ENCODE results near the gene OGT. TPM values are rescaled to one million over a fixed set of nuclear protein-coding genes. Genes with fewer than 3 reads are reported as not detected.

The OGT gene
- total RNA-seq, 2 experiments from 2014 or later = 354 to 358 TPM

- peak overlapping the region; percentile 98 for H3K4me3 Mint-ChIP-seq
- ChIA-PET POLR2A (interaction anchor here (0.9 to 6.3 kb wide), 6 partner anchors 9 to 257 kb away, joined by 3 to 127 read pairs (median 4); partner anchors contain the start of genes CXCR3 and OGT), CTCF (no interaction called here)
- TF ChIP-seq CTCF (IDR thresholded peaks at IDR 0.05) = no peak
- ATAC-seq = no peak
- no peaks in the 10 kb centered on the region for H3K9me3 Mint-ChIP-seq
- H3K27me3 Mint-ChIP-seq = no peaks in the 10 kb centered on the region
- H3K4me1 Mint-ChIP-seq (ENCODE audit: low read depth) = peaks cover 56% of the 10 kb centered on the region
- no peak for DNase-seq
- intact Hi-C loops (cut with micrococcal nuclease) = loop anchor here (5.0 kb wide), 1 partner anchor 75 kb away; the partner anchor contains the start of gene CXCR3
- H3K36me3 Mint-ChIP-seq (ENCODE audit: low read depth) = peaks cover 84% of the 10 kb centered on the region
- peak overlapping the region; percentile 89 for H3K27ac Mint-ChIP-seq
These were observed 9.5 kb downstream of the OGT start for GRCh38 chrX:71542411-71542810.

DNA sequence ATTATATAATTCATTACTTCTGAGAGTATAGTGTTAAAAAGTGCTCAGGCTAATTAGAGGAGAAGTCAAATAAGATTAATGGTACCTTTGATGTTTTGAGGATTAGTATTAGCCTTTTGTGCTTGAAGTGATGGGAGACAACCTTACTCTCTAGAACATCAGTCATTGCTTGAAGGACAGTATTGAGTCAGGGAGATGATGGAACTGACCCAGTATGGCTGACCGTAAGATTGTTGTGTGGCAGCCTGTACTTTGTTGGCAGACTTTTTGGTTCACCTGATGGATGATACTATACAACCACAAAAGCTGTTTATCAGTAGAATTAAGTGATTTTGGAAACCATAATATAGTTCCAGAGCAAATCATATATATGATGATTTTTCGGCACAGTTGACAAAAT lies 9.9 kb downstream of the OGT start:
- POLR2A ChIA-PET = interaction anchor here (0.9 to 6.3 kb wide), 6 partner anchors 10 to 257 kb away, joined by 3 to 127 read pairs (median 3); partner anchors contain the start of genes CXCR3 and OGT

DNA sequence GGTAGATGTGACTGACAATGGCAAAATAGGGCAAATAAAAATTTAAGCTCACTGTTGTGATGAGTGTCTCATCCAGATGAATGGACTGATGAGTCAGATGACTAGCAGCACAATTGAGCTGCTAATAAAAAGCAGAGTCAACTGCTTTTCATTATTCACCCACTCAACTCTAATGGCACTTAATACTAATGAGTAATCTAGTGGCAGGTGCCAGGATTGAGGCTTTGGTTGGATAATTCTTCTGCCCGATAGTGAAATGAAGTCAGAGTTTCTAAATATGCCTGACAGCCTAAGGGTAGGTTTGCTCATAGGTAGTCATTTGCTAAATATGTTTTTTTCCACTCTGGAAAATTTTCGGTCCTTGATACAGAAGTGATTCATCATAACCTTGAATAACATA lies 10.4 kb downstream of the OGT start:
- peak overlapping the region; percentile 89 for H3K27ac Mint-ChIP-seq
- CTCF ChIA-PET = interaction anchor here (0.9 to 3.4 kb wide), 3 partner anchors 10 to 14 kb away, joined by 3 to 13 read pairs (median 4); partner anchors contain the start of gene OGT
- H3K27me3 Mint-ChIP-seq = no peaks in the 10 kb centered on the region
- peaks cover 86% of the 10 kb centered on the region for H3K36me3 Mint-ChIP-seq (ENCODE audit: low read depth)
- peak overlapping the region; percentile 98 for H3K4me3 Mint-ChIP-seq
- ATAC-seq (peak; percentile 48), DNase-seq (no peak)
- no peaks in the 10 kb centered on the region for H3K9me3 Mint-ChIP-seq
- POLR2A ChIA-PET = interaction anchor here (0.7 to 6.3 kb wide), 8 partner anchors 10 to 75 kb away, joined by 3 to 127 read pairs (median 3); partner anchors contain the start of genes CXCR3 and OGT
- H3K4me1 Mint-ChIP-seq (ENCODE audit: low read depth) = peaks cover 62% of the 10 kb centered on the region
- no peak for TF ChIP-seq CTCF (IDR thresholded peaks at IDR 0.05)
- intact Hi-C loops (cut with micrococcal nuclease) = loop anchor here (5.0 kb wide), 1 partner anchor 74 kb away; the partner anchor contains the start of gene CXCR3

More for the DNA sequence above, 9.9 kb downstream of the OGT start:
- CTCF ChIA-PET = interaction anchor here (0.9 to 1.3 kb wide), 2 partner anchors 12 to 14 kb away, joined by 3 to 4 read pairs; no protein-coding TSS in a partner anchor
- intact Hi-C loops (cut with micrococcal nuclease) = loop anchor here (5.0 kb wide), 1 partner anchor 74 kb away; the partner anchor contains the start of gene CXCR3
- Mint-ChIP-seq H3K36me3 (ENCODE audit: low read depth) (peaks cover 84% of the 10 kb centered on the region), H3K27ac (peak overlapping the region; percentile 89), H3K4me3 (peak overlapping the region; percentile 98), H3K9me3 (no peaks in the 10 kb centered on the region), H3K4me1 (ENCODE audit: low read depth) (peaks cover 57% of the 10 kb centered on the region), H3K27me3 (no peaks in the 10 kb centered on the region)
- no peak for TF ChIP-seq CTCF (IDR thresholded peaks at IDR 0.05)
- no peak for ATAC-seq
- no peak for DNase-seq

GRCh38 chrX:71545364-71545763 lies 12.5 kb downstream of the OGT start:
- peaks cover 67% of the 10 kb centered on the region for H3K4me1 Mint-ChIP-seq (ENCODE audit: low read depth)
- peak overlapping the region; percentile 75 for H3K27ac Mint-ChIP-seq
- ATAC-seq (no peak), DNase-seq (peak; percentile 52)
- intact Hi-C loops (cut with micrococcal nuclease) = no loop called here
- POLR2A ChIA-PET = interaction anchor here (0.9 to 6.3 kb wide), 7 partner anchors 8 to 729 kb away, joined by 3 to 127 read pairs (median 7); partner anchors contain the start of genes CXCR3 and OGT
- no peaks in the 10 kb centered on the region for H3K9me3 Mint-ChIP-seq
- peaks cover 78% of the 10 kb centered on the region for H3K36me3 Mint-ChIP-seq (ENCODE audit: low read depth)
- peak overlapping the region; percentile 52 for H3K4me3 Mint-ChIP-seq
- CTCF ChIA-PET = interaction anchor here (1.1 to 3.4 kb wide), 2 partner anchors 10 to 12 kb away, joined by 5 to 13 read pairs; partner anchors contain the start of gene OGT
- no peak for TF ChIP-seq CTCF (IDR thresholded peaks at IDR 0.05)
- no peaks in the 10 kb centered on the region for H3K27me3 Mint-ChIP-seq

DNA sequence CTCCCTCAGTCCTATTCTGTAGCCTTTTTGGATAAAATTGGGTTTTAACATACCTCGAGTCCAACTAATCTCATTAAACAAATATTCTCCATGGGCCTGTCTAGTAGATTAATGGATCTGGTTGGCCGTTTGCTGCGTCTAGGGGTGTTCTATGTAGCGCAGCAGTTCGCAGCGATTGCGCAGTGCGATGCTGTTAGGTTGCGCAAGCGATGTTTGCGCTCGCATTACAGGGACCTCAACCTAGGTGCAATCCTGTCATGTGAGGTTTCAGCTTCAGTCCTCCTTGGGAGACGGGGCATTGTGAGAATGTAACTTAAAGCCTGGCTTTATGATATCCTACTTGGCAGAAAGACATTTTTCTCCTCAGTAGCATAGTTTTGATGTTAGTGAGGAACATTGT lies 14.0 kb downstream of the OGT start:
- Mint-ChIP-seq H3K27me3 (no peaks in the 10 kb centered on the region), H3K4me3 (no peak overlapping the region), H3K4me1 (ENCODE audit: low read depth) (peaks cover 61% of the 10 kb centered on the region), H3K27ac (peak overlapping the region; percentile 15), H3K9me3 (no peaks in the 10 kb centered on the region), H3K36me3 (ENCODE audit: low read depth) (peaks cover 75% of the 10 kb centered on the region)
- no peak for TF ChIP-seq CTCF (IDR thresholded peaks at IDR 0.05)
- ChIA-PET POLR2A (interaction anchor here (0.7 to 6.3 kb wide), 3 partner anchors 10 to 121 kb away, joined by 3 to 127 read pairs (median 8); partner anchors contain the start of gene OGT), CTCF (no interaction called here)
- no peak for DNase-seq
- intact Hi-C loops (cut with micrococcal nuclease) = no loop called here
- no peak for ATAC-seq
